ENCODE measurements around the gene KCTD8.

KCTD8 gene

DNA sequence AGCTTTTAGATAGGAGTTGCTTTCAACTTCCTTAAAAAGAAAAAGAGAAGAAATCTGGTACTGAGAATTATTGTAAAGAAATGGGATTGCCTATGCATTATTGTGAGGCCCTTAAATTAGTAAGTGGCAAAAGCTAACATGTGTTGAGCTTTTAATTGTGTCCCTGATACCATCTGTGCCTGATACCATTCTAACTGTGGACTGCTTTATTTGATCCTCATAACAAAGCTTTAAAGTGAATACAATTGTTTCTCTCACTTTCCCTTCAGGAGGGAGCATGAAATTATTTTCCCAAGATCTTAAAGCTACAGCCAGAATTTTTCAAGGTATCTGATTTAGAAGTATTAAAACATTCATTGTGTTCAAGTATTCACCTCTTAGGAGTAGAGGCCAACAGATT lies 9.9 kb downstream of the KCTD8 start:
- Histone ChIP-seq H3K4me3 (ENCODE audit: insufficient read depth, low read depth, low read length, poor library complexity, severe bottlenecking) (no peak overlapping the region), H3K9me3 (ENCODE audit: control insufficient read depth, low read length) (no peaks in the 10 kb centered on the region), H3K27me3 (replicated peaks; ENCODE audit: control insufficient read depth, insufficient read depth, low read length, poor library complexity, severe bottlenecking) (no peaks in the 10 kb centered on the region), H3K27ac (ENCODE audit: insufficient read depth, low read length, poor library complexity, severe bottlenecking) (no peak overlapping the region), H3K4me1 (ENCODE audit: control insufficient read depth, insufficient read depth, low read length, poor library complexity, severe bottlenecking) (no peaks in the 10 kb centered on the region), H3K36me3 (ENCODE audit: control insufficient read depth, insufficient read depth, low read length) (no peaks in the 10 kb centered on the region)
- no peak for DNase-seq

GRCh38 chr4:44434247-44434646 lies 14.4 kb downstream of the KCTD8 start:
- Histone ChIP-seq H3K27ac (ENCODE audit: insufficient read depth, low read length, poor library complexity, severe bottlenecking) (no peak overlapping the region), H3K4me3 (ENCODE audit: insufficient read depth, low read depth, low read length, poor library complexity, severe bottlenecking) (no peak overlapping the region), H3K4me1 (ENCODE audit: control insufficient read depth, insufficient read depth, low read length, poor library complexity, severe bottlenecking) (no peaks in the 10 kb centered on the region), H3K27me3 (replicated peaks; ENCODE audit: control insufficient read depth, insufficient read depth, low read length, poor library complexity, severe bottlenecking) (no peaks in the 10 kb centered on the region), H3K36me3 (ENCODE audit: control insufficient read depth, insufficient read depth, low read length) (no peaks in the 10 kb centered on the region), H3K9me3 (ENCODE audit: control insufficient read depth, low read length) (no peaks in the 10 kb centered on the region)
- DNase-seq, result no peak

DNA sequence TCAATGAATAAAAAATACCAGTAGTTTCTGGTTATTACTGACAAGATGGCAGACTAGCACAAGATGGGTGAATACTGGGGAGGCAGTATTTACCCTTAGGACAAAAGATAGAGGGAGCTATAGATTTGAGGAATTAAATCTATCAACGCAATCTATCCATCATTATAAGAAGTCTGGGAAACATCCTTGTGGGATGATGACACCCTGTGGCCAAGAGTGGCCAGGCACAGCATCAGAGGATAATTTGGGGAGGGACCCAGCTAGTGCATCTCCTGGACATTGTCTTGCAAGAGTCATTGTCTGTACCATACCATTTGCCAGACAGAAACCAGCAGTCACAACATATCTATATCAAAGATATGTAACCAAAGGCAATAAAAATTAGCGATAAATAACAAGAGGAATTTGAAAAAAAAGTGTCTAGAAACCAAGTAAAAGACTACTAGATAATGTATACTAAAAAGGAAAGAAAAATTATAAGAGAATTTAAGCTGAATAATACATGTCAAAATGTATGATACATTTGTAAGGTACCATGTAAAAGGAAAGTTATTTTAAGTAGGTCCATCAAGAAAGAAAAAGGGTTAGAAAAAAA lies 22.9 kb downstream of the KCTD8 start:
- H3K36me3 ChIP-seq (ENCODE audit: control insufficient read depth, insufficient read depth, low read length), result no peaks in the 10 kb centered on the region
- H3K4me3 ChIP-seq (ENCODE audit: insufficient read depth, low read depth, low read length, poor library complexity, severe bottlenecking), result no peak overlapping the region
- DNase-seq, result no peak
- H3K4me1 ChIP-seq (ENCODE audit: control insufficient read depth, insufficient read depth, low read length, poor library complexity, severe bottlenecking), result no peaks in the 10 kb centered on the region
- H3K27ac ChIP-seq (ENCODE audit: insufficient read depth, low read length, poor library complexity, severe bottlenecking), result no peak overlapping the region
- H3K9me3 ChIP-seq (ENCODE audit: control insufficient read depth, low read length), result no peaks in the 10 kb centered on the region
- H3K27me3 ChIP-seq (replicated peaks; ENCODE audit: control insufficient read depth, insufficient read depth, low read length, poor library complexity, severe bottlenecking), result no peaks in the 10 kb centered on the region

DNA sequence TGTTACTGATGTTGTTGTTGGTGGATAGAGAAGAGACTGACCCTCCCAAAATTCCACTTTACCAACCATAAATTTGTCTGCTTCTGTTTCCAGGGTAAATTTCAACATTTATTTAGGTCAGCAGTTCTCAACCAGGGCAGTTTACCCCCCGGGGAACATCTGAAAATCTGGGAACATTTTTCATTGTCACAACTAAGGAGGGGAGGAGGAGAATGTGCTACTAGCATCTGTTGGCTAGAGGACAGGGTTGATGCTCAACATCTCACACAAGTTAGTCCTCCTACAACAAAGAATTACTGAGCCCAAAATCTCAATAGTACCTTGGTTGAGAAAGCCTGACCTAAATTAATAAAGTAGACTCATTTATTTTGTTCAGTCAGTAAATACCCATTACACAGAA lies 25.7 kb downstream of the KCTD8 start:
- H3K4me1 ChIP-seq (ENCODE audit: control insufficient read depth, insufficient read depth, low read length, poor library complexity, severe bottlenecking), result no peaks in the 10 kb centered on the region
- no peak for DNase-seq
- H3K27me3 ChIP-seq (replicated peaks; ENCODE audit: control insufficient read depth, insufficient read depth, low read length, poor library complexity, severe bottlenecking), result no peaks in the 10 kb centered on the region
- no peak overlapping the region for H3K4me3 ChIP-seq (ENCODE audit: insufficient read depth, low read depth, low read length, poor library complexity, severe bottlenecking)
- H3K27ac ChIP-seq (ENCODE audit: insufficient read depth, low read length, poor library complexity, severe bottlenecking), result no peak overlapping the region
- no peaks in the 10 kb centered on the region for H3K36me3 ChIP-seq (ENCODE audit: control insufficient read depth, insufficient read depth, low read length)
- H3K9me3 ChIP-seq (ENCODE audit: control insufficient read depth, low read length), result no peaks in the 10 kb centered on the region

GRCh38 chr4:44421330-44422065 lies 27.1 kb downstream of the KCTD8 start:
- no peak for DNase-seq
- Histone ChIP-seq H3K4me3 (ENCODE audit: insufficient read depth, low read depth, low read length, poor library complexity, severe bottlenecking) (no peak overlapping the region), H3K27ac (ENCODE audit: insufficient read depth, low read length, poor library complexity, severe bottlenecking) (no peak overlapping the region), H3K4me1 (ENCODE audit: control insufficient read depth, insufficient read depth, low read length, poor library complexity, severe bottlenecking) (no peaks in the 10 kb centered on the region), H3K27me3 (replicated peaks; ENCODE audit: control insufficient read depth, insufficient read depth, low read length, poor library complexity, severe bottlenecking) (no peaks in the 10 kb centered on the region), H3K36me3 (ENCODE audit: control insufficient read depth, insufficient read depth, low read length) (no peaks in the 10 kb centered on the region), H3K9me3 (ENCODE audit: control insufficient read depth, low read length) (no peaks in the 10 kb centered on the region)

DNA sequence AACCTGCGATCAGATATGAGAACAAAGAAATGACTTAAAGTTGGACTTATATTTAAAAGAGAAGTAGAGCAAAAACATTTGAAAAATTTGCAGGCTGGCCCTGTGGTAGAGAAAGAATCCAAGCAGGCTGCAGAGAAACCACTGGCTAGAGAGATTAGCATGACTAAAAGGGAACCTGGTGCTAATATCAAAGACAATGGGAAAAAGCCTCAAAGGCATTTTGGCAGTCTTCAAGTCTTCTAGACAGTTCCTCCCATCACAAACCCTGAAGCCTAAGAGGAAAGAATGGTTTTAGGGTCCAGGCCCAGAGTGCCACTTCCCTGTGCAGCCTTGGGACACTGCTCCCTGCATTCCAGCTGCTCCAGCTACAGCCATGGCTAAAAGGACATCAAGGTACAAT lies 33.4 kb downstream of the KCTD8 start:
- Histone ChIP-seq H3K27ac (ENCODE audit: insufficient read depth, low read length, poor library complexity, severe bottlenecking) (no peak overlapping the region), H3K36me3 (ENCODE audit: control insufficient read depth, insufficient read depth, low read length) (no peaks in the 10 kb centered on the region), H3K27me3 (replicated peaks; ENCODE audit: control insufficient read depth, insufficient read depth, low read length, poor library complexity, severe bottlenecking) (no peaks in the 10 kb centered on the region), H3K4me1 (ENCODE audit: control insufficient read depth, insufficient read depth, low read length, poor library complexity, severe bottlenecking) (no peaks in the 10 kb centered on the region), H3K9me3 (ENCODE audit: control insufficient read depth, low read length) (no peaks in the 10 kb centered on the region), H3K4me3 (ENCODE audit: insufficient read depth, low read depth, low read length, poor library complexity, severe bottlenecking) (no peak overlapping the region)
- no peak for DNase-seq

DNA sequence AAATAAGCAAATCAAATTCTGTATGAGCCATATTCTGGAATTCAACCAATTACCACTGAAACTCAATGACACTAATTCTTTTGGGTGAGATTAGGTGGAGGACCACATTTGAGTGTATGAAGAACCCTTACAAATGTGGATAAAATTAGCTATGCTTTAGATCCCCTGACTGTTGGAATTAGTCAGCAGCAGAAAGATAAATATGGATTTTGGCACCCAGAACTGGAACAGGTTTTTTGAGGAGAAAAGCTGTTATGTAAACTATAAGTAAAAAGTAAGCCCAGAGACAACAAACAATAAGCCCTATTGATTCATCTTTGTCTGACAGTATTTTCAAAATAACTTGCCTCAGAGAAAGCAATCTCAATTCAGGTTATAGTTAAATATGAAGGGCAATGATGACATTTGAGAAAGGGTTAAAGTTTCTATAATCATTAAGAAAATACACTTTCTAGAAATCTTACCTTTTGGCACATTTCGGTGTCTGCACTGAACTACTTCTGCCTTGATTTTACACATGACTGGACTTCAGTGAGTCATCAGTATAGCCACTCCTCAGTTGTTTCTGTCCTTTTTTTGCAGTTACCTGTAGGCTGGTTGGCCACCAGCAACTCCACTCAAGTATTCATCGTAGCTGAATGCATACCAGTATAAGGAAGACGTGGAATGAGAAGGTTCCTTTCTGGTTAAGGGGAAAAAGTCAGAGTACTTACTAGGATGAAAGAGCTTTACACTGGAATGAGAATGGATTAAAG lies 80.0 kb downstream of the KCTD8 start:
- no peaks in the 10 kb centered on the region for H3K4me1 ChIP-seq (ENCODE audit: control insufficient read depth, insufficient read depth, low read length, poor library complexity, severe bottlenecking)
- H3K4me3 ChIP-seq (ENCODE audit: insufficient read depth, low read depth, low read length, poor library complexity, severe bottlenecking), result no peak overlapping the region
- DNase-seq, result no peak

DNA sequence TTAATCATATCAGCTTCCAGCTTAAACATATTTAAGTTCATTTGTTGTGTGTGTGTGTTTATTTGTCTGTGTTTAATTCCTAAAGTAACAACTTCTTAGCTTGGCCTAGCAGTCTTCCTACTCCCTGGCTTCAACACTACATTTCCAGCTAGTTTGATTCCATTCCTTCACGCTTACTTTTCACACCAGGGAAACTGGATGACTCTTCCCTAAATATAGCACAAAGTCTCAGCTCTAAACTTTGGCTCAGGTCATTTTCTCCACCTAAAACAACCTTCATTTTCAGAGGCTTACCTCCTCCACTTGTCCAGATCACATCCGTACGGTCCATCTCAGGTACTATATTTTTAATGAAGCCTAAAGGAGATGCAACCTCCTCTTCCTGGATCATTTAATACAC lies 94.4 kb downstream of the KCTD8 start:
- Histone ChIP-seq H3K36me3 (ENCODE audit: control insufficient read depth, insufficient read depth, low read length) (no peaks in the 10 kb centered on the region), H3K27me3 (replicated peaks; ENCODE audit: control insufficient read depth, insufficient read depth, low read length, poor library complexity, severe bottlenecking) (no peaks in the 10 kb centered on the region), H3K27ac (ENCODE audit: insufficient read depth, low read length, poor library complexity, severe bottlenecking) (no peak overlapping the region), H3K4me1 (ENCODE audit: control insufficient read depth, insufficient read depth, low read length, poor library complexity, severe bottlenecking) (no peaks in the 10 kb centered on the region), H3K9me3 (ENCODE audit: control insufficient read depth, low read length) (no peaks in the 10 kb centered on the region), H3K4me3 (ENCODE audit: insufficient read depth, low read depth, low read length, poor library complexity, severe bottlenecking) (no peak overlapping the region)
- DNase-seq, result no peak

More for the DNA sequence above, 80.0 kb downstream of the KCTD8 start:
- H3K36me3 ChIP-seq (ENCODE audit: control insufficient read depth, insufficient read depth, low read length), result no peaks in the 10 kb centered on the region
- H3K9me3 ChIP-seq (ENCODE audit: control insufficient read depth, low read length), result no peaks in the 10 kb centered on the region
- no peak overlapping the region for H3K27ac ChIP-seq (ENCODE audit: insufficient read depth, low read length, poor library complexity, severe bottlenecking)
- H3K27me3 ChIP-seq (replicated peaks; ENCODE audit: control insufficient read depth, insufficient read depth, low read length, poor library complexity, severe bottlenecking), result no peaks in the 10 kb centered on the region

GRCh38 chr4:44351069-44351468 lies 97.5 kb downstream of the KCTD8 start:
- H3K27me3 ChIP-seq (replicated peaks; ENCODE audit: control insufficient read depth, insufficient read depth, low read length, poor library complexity, severe bottlenecking), result no peaks in the 10 kb centered on the region
- no peaks in the 10 kb centered on the region for H3K36me3 ChIP-seq (ENCODE audit: control insufficient read depth, insufficient read depth, low read length)
- no peaks in the 10 kb centered on the region for H3K4me1 ChIP-seq (ENCODE audit: control insufficient read depth, insufficient read depth, low read length, poor library complexity, severe bottlenecking)
- no peak overlapping the region for H3K27ac ChIP-seq (ENCODE audit: insufficient read depth, low read length, poor library complexity, severe bottlenecking)
- no peak overlapping the region for H3K4me3 ChIP-seq (ENCODE audit: insufficient read depth, low read depth, low read length, poor library complexity, severe bottlenecking)
- H3K9me3 ChIP-seq (ENCODE audit: control insufficient read depth, low read length), result no peaks in the 10 kb centered on the region
- no peak for DNase-seq

DNA sequence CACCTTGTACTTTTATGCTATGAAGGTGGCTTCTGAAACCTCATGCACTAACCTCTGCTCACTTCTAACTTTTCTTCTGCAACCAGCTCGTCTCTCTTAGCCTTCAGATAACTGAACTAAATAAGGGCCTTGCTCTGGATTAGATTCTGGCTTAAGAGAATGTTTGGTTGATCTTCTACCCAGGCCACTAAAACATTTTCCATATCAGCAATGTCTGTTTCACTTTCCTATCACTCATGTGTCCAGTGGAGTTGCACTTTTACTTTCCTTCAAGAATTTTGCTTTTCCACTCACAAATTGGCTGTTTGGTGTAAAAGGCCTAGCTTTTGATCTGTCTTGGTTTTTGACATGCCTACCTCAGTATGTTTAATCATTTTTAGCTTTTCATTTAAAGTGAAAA lies 105.8 kb downstream of the KCTD8 start:
- no peaks in the 10 kb centered on the region for H3K27me3 ChIP-seq (replicated peaks; ENCODE audit: control insufficient read depth, insufficient read depth, low read length, poor library complexity, severe bottlenecking)
- H3K36me3 ChIP-seq (ENCODE audit: control insufficient read depth, insufficient read depth, low read length), result no peaks in the 10 kb centered on the region
- no peak overlapping the region for H3K27ac ChIP-seq (ENCODE audit: insufficient read depth, low read length, poor library complexity, severe bottlenecking)
- H3K4me1 ChIP-seq (ENCODE audit: control insufficient read depth, insufficient read depth, low read length, poor library complexity, severe bottlenecking), result no peaks in the 10 kb centered on the region
- H3K4me3 ChIP-seq (ENCODE audit: insufficient read depth, low read depth, low read length, poor library complexity, severe bottlenecking), result no peak overlapping the region
- DNase-seq, result no peak
- H3K9me3 ChIP-seq (ENCODE audit: control insufficient read depth, low read length), result no peaks in the 10 kb centered on the region

All from effector memory CD4-positive, alpha-beta T cell (primary cell).